NB4 (cell line): ENCODE results near the gene UQCC2.

Experiments used
- MYC ChIP-seq: IDR thresholded peaks from 2 replicates; pipeline ENCODE4 v1.6.1; 2011; ENCODE audit warnings: low read depth, low read length
- POLR2A ChIP-seq: IDR thresholded peaks from 2 replicates; pipeline ENCODE4 v1.6.1; 2011; ENCODE audit warnings: mild to moderate bottlenecking; ENCODE audit not compliant: insufficient read length; ENCODE audit errors: extremely low read depth
- TF ChIP-seq, protein P1 (sequence below): IDR thresholded peaks from one replicate; pipeline ENCODE4 v1.5.1; 2012; ENCODE audit warnings: low read depth, low read length
- TF ChIP-seq, protein P2 (sequence below): IDR thresholded peaks from 2 replicates; pipeline ENCODE4 v1.6.1; 2011; ENCODE audit warnings: low read depth, low read length

DNA sequence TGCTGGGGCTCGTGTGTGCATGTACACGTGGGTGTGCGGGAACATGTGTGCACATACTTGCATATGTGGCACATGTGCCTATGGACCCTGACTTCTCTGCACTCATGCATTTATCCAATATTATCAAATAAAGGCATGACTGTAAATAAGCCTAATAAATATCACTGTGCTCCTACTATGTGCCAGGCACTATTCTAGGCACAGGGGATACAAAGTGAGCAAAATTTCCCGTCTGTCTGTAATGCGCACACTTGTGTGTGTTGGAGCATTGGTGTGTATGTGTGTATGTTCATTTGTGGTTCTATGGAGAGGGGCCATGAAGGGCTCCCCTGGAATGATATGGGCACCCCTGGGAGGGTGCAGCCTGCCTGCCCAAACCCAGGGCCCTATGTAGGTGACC, 48.5 kb downstream of the UQCC2 start:
- TF ChIP-seq, protein P1, sequence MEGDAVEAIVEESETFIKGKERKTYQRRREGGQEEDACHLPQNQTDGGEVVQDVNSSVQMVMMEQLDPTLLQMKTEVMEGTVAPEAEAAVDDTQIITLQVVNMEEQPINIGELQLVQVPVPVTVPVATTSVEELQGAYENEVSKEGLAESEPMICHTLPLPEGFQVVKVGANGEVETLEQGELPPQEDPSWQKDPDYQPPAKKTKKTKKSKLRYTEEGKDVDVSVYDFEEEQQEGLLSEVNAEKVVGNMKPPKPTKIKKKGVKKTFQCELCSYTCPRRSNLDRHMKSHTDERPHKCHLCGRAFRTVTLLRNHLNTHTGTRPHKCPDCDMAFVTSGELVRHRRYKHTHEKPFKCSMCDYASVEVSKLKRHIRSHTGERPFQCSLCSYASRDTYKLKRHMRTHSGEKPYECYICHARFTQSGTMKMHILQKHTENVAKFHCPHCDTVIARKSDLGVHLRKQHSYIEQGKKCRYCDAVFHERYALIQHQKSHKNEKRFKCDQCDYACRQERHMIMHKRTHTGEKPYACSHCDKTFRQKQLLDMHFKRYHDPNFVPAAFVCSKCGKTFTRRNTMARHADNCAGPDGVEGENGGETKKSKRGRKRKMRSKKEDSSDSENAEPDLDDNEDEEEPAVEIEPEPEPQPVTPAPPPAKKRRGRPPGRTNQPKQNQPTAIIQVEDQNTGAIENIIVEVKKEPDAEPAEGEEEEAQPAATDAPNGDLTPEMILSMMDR, result no peak
- TF ChIP-seq POLR2A, result no peak
- TF ChIP-seq MYC, result no peak
- TF ChIP-seq, protein P2, sequence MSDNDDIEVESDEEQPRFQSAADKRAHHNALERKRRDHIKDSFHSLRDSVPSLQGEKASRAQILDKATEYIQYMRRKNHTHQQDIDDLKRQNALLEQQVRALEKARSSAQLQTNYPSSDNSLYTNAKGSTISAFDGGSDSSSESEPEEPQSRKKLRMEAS, result no peak
